ENCODE measurements around the gene MELK.

Gene MELK

DNA sequence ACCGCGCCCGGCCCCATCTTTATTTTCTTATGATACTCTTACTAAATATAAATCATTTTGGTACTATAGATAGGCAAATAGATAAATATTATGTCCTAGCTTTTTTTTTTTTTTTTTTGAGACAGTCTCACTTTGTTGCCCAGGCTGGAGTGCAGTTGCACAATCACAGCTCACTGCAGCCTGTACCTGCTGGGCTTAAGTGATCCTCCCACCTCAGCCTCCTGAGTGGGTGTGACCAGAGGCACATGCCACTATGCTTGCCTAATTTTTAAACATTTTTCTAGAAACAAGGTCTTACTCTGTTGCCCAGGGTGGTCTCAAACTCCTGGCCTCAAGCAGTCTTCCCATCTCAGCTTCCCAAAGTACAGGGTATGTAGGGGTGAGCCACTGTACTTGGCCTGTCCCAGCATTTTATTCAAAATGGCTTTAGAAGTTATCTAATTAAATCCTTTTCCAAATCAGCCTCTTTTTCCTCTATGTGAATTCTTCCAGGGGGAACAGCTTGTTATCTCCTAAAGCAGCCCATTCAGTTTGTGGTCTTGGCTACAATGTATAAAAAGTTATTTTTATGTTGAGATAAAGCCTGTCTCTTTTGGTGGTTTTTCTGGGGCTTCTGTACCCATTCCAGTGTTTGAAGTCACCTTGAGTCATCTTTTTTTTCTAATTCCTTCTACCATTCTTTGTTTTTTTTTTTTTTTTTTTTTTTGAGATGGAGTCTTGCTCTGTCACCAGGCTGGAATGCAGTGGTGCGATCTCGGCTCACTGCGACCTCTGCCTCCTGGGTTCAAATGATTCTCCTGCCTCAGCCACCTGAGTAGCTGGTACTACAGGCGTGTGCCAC is 12.1 kb downstream of the MELK start:
- no peak for FAIRE-seq

DNA sequence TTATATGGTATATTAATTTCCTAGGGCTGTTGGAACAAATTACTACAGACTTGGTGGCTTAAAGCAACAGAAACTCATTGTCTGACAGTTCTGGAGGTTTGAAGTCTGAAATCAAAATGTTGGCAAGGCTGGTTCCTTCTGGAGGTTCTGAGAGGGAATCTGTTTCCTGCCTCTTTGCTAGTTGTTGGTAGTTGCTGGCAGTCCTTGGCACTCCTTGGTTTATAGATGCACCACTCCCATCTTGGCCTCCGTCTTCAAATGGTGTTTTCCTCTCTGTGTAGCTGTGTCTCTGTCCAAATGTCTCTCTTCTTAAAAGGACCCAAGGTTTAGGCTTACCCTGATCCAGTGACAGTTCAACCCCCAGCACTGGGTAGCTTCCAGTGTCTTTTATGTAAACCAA is 17.5 kb downstream of the MELK start:
- FAIRE-seq, result no peak

DNA sequence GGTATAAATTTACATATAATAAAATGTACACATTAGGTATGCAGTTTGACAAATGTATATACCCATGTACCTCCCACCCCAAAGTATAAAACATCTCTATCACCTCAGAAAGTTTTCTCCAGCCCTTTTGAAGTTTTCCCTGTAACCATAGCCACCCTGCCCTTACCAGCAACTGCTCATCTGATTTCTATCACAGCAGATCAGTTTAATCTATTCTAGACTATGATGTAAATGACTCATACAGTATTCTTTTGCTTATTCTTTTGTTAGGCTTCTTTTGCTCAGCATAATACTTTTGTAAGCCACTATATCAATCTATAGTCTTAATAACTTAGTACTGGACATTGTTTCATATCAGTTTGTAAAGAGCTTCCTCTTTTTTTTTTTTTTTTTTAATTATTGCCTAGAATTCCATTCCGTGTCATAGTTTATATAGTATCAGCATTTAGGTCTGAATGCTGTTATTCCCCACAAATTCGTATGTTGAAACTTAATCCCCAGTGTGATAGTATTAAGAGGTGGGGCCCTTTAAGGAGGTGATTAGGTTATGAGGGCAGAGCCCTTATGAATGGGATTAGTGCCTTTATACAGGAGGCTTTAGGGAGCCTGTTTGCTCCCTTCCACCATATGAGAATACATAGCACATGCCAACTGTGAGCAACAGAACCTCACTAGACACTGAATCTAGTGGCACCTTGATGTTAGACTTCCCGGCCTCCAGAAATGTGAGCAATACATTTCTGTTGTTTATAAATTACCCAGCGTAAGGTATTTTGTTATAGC is 20.3 kb downstream of the MELK start:
- no peak for FAIRE-seq

DNA sequence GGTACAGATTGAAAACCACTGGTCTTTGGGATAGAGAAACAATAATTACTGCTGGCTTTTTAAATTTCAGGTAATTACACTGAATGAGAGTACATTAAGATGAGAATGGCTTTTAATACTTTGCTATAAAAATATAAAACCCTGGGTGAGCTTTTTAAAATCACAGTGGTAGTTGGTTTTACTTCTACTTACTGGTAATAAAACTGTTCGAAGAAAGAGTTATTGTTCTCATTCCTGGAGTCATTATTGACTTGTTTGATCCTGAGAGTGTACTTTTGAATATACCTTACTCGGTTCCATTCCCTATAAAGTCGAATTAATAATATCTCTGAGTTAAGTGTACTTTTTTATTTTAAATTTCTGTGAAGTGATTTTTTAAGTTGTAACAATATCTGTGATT is 21.5 kb downstream of the MELK start:
- FAIRE-seq, result peak; percentile 59

DNA sequence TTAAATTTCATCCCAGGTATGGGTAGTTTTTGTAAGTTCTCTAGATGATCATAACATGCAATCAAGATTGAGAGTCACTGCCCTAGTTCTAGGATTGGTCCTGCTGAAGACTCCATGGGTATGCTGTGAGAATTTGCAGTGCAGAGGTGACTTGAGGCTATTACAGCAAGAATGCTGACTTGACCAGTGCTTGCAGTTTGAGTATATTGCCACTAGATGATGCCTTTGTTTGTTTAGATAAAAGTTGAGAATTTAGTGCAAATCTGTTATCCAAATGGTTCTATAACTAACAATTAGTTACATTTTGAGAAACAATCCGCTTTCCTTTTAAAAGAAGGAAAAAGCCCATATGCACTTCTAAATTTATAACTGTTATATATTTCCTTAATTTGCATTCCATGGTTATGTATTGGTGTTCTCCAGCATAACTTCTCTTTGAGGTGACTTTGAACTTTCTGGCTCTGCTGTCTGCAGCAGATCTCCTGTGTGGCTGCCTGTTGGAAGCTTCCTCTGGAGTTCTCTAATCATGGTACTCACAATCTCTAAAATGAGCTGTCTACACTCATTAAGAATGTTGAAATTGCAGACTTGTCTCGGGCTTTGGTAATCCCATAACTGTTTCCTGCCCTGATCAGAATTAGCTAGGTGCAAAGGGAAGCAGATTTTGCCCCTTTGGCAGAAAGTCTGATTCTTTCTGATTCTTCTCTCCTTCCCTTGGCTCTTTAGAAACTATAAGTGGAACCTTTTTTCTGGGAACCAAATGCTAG is 24.9 kb downstream of the MELK start:
- FAIRE-seq, result peak; percentile 92

DNA sequence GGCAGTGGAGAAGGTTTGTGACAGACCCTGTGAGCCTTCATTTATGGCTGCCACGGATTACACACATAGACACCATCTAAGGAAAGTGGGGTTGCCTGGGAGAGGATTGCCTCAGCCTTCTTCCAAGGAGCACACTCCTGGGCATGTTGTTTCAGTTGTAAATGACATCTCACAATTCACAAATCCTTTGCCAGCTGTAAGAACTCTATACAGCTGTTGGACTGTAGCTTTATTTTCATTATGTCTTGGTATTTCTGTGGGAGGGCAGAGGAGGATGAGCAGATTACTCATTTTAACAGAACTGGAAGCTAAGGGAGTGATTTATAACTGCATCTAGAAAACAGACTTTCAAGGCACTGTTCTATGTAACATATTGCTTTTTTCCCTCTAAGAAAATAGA is 25.6 kb downstream of the MELK start:
- FAIRE-seq, result no peak

DNA sequence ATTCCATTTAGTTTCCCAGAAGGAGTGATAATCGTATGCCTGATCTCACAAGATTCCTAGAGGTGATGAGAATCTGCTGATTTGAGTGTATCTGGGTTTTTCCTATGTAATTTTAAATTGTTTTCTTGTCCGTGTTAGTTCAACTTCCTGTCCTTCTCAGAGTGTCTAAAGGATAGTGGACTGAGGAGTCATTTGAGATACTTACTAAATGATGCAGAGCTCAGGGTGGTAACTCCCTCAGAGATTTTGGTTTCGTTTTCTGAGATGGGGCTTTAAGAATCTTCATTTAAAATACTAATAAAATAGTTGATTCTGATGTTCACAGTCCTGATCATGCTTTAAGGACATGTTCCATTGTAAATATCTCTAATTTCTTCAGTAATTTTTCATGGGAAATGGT is 30.3 kb downstream of the MELK start:
- FAIRE-seq, result peak; percentile 77

DNA sequence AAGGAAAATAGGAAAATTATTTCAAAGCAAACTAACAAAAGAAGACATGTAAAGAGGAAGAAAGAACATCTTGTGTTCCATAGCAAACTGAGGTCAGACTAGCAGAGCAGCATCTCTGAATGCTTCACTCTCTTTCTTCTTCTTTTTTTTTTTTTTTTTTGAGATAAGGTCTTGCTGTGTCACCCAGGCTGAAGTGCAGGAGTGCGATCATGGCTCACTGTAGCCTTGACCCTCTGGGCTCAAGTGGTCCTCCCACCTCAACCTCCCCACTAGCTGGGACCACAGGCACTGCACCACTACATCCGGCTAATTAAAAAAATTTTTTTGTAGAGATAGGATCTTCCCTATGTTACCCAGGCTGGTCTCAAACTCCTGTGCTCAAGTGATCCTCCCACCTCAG is 36.6 kb downstream of the MELK start:
- no peak for FAIRE-seq

DNA sequence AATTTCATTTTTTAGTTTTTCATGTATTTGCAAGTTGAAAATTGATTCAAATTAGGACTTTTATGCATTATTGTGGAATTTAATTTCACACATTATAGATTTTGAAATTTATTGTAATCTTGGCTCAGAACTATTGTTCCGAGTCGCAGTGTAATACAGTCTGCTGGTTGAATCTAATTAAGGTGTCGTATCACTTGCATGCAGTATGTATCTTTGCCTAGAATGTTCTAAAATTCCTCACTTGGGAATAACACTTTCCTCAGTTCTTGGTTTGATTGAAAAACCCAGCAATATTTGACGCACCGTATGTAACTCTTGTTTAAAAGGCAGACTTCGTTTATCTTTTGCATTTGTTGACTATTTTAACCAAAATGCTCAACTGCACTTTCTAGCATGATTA is 49.4 kb downstream of the MELK start:
- FAIRE-seq, result no peak

DNA sequence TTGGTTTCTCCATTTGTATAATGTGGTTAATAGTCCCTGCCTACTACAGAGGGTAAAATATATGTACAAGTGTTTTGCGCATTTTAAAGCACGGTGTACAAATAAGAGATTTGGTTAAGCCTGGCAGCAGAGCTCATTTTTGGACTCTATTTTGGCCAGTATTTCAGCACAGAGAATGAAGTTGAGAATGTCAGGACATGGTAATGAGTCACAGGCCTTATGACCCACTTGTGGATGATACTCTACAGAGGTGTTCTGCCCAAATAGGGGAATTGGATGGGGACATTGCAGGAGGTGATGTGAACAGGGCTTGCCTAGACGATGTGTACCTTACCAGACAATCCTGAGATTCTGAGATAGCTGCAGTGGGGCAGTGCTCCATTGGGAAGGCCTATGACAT is 50.6 kb downstream of the MELK start:
- FAIRE-seq, result no peak

DNA sequence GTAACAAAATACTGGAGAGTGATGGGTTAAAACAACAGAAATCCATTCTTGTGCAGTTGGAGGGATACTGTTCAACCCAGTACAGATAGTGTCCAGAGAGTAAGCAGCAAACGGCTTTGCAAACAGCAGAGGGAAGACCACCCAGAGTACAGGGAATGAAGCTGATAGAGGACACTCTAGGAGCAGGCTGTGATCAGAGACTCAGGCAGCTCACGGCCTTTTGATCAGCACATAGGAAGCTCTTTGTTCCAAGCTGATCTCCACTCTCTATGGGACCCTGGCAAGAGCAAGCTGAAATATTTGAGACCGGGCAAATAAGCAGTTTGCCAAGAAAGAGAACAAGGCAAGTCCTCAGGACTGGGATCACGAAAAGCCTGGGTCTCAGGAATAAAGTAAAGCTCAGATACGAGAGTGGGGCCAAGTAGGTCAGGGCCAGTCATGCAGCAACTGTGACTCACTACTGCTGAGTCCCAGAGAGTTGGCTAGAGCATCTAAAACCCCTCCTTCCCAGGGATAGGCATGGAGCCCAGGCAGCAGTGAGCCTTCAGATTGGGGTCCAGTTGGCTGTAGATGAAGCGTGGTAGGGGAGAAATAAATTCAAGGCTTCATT is 52.4 kb downstream of the MELK start:
- peak; percentile 97 for FAIRE-seq

DNA sequence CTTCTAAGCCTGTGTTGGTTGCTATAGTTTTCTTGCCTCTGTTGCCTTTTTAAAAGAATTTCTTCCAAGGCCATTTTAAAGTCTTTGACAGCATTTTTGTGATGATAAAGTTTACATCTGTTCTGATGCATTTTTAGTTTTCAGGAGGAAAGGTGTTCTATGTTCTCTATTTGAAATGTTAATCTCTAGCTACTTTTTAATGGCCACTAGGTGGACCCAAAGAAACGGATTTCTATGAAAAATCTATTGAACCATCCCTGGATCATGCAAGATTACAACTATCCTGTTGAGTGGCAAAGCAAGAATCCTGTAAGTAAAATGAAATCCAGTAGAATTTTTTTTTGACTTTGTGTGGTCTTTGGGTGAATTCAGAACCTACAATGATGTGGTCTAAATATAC is 60.2 kb downstream of the MELK start:
- peak; percentile 98 for FAIRE-seq

DNA sequence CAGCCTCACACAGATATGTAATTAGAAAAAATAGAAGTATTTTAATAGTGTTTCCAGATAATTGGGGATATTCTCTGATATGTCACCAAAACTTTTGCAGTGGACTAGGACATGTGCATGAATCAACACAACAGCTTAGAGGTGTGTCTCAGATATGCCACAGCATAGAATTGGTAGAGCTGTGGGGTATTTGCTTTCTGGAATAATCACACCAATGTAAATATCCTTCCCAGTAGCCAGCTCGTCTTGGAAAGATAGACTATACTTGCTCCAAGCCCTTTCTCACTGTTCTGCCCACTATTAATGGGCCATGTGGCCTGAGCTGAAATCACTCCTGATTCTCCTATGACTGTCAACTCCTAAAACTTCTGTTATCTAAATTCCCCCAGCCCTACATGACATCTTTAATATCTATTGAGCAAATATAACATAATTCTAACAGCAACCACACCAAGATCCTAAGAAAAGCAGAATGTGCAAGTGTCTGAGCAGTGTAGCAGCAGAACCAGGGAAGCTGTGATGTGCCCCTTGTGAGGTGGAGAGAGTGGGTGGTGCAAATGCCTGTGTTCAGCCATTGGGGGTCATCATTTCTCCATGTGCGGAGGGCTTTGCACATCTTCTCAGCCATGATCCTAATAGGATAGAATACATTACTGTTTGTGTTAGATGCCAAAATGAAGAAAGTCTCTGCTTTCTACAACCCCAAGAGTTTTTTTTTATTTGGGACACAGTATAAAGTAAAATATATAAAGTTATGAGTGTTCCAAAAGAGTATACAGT is 65.0 kb downstream of the MELK start:
- no peak for FAIRE-seq

DNA sequence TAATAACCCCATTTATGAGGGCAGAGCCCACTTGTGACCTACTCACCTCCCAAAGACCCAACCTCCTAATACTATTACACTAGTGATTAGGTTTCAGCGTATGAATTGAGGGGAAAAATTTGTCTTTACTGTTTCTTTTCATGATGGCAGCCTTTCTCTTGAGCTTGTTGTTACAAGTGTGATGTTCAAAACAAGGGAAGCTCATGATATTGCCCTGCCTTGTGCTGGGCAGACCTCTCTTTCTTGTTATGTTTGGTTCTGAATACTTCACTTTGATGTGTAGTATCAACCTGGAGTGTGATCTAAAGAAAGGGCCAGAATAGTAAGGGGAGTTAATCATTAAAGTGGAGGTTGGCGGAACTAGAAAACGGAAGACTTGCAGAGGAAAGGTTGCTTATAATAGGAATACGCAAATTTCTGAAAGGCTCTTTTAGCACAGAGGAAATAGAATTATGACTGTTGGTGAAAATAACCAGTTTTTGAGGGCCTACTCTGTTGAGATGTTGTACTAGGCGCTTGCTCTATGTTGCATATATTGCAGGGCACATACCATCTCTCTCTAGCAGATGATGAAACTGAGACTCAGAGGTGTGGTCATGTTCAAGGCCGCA is 68.2 kb downstream of the MELK start:
- no peak for FAIRE-seq

DNA sequence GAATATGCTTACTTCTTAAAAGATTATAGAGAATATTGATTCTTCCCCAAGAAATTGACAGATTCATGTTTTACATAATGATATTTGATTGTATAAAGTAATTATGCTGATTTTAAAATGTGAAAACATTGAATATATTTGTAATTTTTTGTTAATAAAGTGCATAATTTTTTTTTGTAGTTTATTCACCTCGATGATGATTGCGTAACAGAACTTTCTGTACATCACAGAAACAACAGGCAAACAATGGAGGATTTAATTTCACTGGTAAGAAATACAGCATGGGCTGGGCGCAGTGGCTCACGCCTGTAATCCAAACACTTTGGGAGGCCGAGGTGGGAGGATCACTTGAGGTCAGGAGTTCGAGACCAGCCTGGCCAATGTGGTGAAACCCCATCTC is 70.1 kb downstream of the MELK start:
- no peak for FAIRE-seq

DNA sequence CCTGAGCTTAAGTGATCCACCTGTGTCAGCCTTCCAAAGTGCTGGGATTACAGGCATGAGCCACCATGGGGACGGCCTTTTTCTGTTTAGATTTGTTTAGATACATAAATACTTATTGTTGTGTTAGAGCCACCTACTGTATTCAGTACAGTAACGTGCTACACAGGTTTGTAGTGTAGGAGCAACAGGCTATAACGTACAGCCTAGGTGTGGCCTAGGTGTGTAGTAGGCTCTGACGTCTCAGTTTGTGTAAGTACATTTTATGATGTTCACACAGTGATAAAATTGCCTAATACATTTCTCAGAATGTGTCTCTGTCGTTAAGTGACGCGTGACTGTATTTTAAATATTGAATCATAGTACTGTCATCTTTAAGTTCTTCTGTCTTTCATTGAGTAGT is 84.1 kb downstream of the MELK start:
- FAIRE-seq, result no peak

DNA sequence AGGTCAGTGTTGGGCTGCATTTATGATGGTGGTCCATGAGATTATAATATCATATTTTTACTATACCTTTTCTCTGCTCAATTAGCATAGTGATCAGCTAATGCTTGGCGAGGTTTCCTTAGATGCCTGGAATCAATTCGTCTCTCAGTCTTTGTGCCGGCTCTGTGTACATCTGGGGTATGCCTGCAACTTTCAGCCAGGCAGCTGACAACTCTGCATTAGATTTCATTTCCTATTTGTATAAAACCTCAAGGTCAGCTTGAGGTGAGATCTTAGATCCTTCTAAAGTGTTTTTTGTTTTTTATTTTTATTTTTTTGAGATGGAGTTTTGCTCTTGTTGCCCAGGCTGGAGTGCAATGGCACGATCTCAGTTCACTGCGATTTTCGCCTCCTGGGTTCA is 86.8 kb downstream of the MELK start:
- no peak for FAIRE-seq

DNA sequence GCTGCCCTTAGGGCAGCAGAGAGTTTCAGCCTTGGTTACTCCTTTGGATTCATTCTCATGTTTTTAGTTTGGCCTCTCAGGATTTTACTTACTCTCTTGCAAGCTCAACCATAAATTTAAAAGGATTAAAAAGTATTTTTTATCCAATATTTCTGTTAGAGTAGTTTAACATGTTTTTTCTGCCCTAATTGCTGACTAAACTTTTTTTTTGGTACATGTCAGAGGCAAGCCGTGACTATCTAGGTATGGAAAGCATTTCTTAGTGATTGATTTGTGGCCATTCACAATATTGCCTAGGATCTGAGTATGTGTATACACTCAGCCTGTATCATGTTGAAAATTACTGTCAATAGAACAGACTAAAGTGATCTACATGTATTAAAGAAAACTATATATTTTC is 92.1 kb downstream of the MELK start:
- FAIRE-seq, result no peak

DNA sequence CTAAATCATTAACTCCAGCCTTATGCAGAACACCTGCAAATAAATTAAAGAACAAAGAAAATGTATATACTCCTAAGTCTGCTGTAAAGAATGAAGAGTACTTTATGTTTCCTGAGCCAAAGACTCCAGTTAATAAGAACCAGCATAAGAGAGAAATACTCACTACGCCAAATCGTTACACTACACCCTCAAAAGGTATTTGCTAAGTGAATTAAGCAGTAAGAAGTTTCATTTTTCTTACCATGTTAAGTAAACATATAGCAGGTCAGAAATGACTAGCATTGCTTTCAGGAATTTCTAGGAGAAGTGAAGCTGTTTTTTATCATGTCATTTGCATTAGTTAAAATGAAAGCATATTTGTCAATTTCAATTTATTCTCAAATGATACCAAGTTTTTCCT is 92.7 kb downstream of the MELK start:
- no peak for FAIRE-seq

DNA sequence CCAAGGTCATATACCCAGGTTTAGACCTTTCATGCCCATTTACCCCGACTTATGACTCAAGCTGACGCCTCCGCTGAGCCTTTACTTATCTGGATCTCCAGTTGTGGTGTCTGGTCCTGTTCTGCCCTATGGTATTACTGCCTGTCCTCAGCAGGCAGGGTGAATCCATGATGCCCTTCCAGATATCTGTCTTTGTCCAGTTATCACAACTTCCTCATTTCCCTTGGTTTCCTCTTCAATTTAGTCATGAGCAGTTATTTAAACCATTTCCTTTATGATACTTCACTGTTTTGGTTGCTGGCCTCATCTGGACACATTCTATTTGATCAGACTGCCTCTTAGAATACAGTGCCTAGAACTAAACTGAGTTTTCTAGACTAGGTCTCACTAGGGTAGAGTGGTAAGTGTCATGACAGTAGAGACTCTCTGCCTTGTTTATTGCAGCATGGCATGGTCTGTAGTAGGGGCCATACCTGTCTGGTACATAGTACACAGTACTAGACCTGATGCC is 93.3 kb downstream of the MELK start:
- no peak for FAIRE-seq

DNA sequence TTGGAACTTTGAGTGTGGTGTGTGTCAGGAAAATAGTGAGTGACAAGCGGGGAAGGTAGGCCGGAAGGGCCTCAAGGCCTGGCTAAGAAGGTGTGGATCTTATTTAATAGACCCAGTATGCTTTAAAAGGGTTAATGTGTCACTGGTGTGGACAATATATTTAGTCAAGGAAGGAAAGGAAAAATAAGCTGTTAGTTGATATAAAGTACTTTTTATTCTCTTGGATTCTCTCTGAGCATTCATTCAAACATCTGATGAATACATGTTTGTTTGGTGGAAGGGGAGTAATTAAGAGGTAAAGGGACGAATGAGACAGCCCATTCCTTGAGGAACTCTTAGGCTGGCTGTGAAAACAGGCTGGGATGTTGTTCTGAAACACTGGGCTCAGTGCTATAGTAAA is 98.9 kb downstream of the MELK start:
- no peak for FAIRE-seq

DNA sequence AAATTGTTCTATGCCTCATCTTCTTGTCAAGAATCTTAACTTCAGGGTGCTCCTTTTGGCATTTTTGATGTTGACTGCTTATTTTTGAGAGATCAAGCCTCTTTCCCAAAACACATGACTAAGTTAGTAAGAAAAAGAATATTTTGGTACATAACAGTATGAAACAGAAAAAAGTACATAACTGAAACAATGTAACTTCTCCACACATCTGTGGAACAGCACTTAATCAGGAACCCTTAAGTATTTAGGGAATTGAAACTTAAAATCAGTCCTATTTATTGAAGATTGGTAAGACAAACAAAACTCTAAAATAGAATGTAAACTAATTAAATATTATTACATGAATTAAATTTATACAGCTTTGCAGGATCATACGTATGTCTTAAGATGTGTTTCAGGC is 103.4 kb downstream of the MELK start:
- FAIRE-seq, result no peak

Measured in A204.1 (cell line).